GM23338 (cell line): ENCODE measurements around the gene GNS. TPM values are rescaled to one million over a fixed set of nuclear protein-coding genes. Genes with fewer than 3 reads are reported as not detected.
A peak's percentile ranks its signal among the peaks of the same experiment; 100 is the strongest.

Experiments used
- ATAC-seq: fragments of 200-7000 bp; cut with Tn5 transposase; 3 replicates; pipeline ENCODE4 v1.9.1; 2020
- DNase-seq: peaks from one replicate; pipeline ENCODE4 v3.0.0-alpha.2; 2015; ENCODE audit warnings: low spot score
- H2AFZ ChIP-seq: fragments of 200-600 bp; sonication (generic); 2 replicates; pipeline ENCODE4 v1.8.0; 2016; ENCODE audit warnings: antibody characterized with exemption, mild to moderate bottlenecking, moderate library complexity
- H3F3A ChIP-seq: fragments of 200-600 bp; sonication (generic); replicated peaks from 2 replicates; pipeline ENCODE4 v1.8.0; 2017; ENCODE audit warnings: antibody characterized with exemption, mixed run types, low read depth
- H3K27ac ChIP-seq: fragments of 200-600 bp; sonication (generic); 2 replicates; pipeline ENCODE4 v1.6.1; 2016; ENCODE audit warnings: low read depth
- H3K27me3 ChIP-seq: fragments of 200-600 bp; sonication (generic); 2 replicates; pipeline ENCODE4 v1.8.0; 2016; ENCODE audit warnings: mild to moderate bottlenecking, mixed run types, moderate library complexity; ENCODE audit not compliant: insufficient read depth
- H3K36me3 ChIP-seq: fragments of 200-600 bp; sonication (generic); 2 replicates; pipeline ENCODE4 v1.8.0; 2016; ENCODE audit warnings: mild to moderate bottlenecking; ENCODE audit not compliant: insufficient read depth
- H3K4me1 ChIP-seq: fragments of 200-600 bp; sonication (generic); 2 replicates; pipeline ENCODE4 v1.8.0; 2016; ENCODE audit warnings: mild to moderate bottlenecking, moderate library complexity; ENCODE audit not compliant: insufficient read depth
- H3K4me2 ChIP-seq: fragments of 200-600 bp; sonication (generic); 2 replicates; pipeline ENCODE4 v1.7.1; 2017; ENCODE audit warnings: mixed run types
- H3K4me3 ChIP-seq: fragments of 200-600 bp; sonication (generic); 2 replicates; pipeline ENCODE4 v1.6.1; 2016; ENCODE audit warnings: mixed run types
- H3K79me2 ChIP-seq: fragments of 200-600 bp; sonication (generic); replicated peaks from 2 replicates; pipeline ENCODE4 v1.8.0; 2017; ENCODE audit warnings: mild to moderate bottlenecking; ENCODE audit not compliant: insufficient read depth
- H3K9me2 ChIP-seq: fragments of 200-600 bp; sonication (generic); 2 replicates; pipeline ENCODE4 v1.8.0; 2017; ENCODE audit not compliant: insufficient read depth
- H4K20me1 ChIP-seq: fragments of 200-600 bp; sonication (generic); replicated peaks from 2 replicates; pipeline ENCODE4 v1.8.0; 2017; ENCODE audit warnings: mild to moderate bottlenecking; ENCODE audit not compliant: insufficient read depth
- H3K27ac Mint-ChIP-seq: 2 replicates; pipeline ENCODE4 v1.8.0; 2020; ENCODE audit warnings: inconsistent platforms, mild to moderate bottlenecking, moderate library complexity, mixed read lengths
- H3K27me3 Mint-ChIP-seq: 3 replicates; pipeline ENCODE4 v1.8.0; 2022; ENCODE audit warnings: low read depth, mild to moderate bottlenecking, moderate library complexity, mixed read lengths, inconsistent platforms; ENCODE audit not compliant: insufficient read depth, poor library complexity
- H3K36me3 Mint-ChIP-seq: 3 replicates; pipeline ENCODE4 v1.8.0; 2021; ENCODE audit warnings: low read depth, mild to moderate bottlenecking, inconsistent platforms, moderate library complexity, mixed read lengths
- H3K4me1 Mint-ChIP-seq: 3 replicates; pipeline ENCODE4 v1.8.0; 2020; ENCODE audit warnings: mild to moderate bottlenecking, inconsistent platforms, mixed read lengths
- H3K4me3 Mint-ChIP-seq: 3 replicates; pipeline ENCODE4 v1.8.0; 2021; ENCODE audit warnings: moderate library complexity, mild to moderate bottlenecking, inconsistent platforms, mixed read lengths
- H3K9me3 Mint-ChIP-seq: 3 replicates; pipeline ENCODE4 v1.8.0; 2020; ENCODE audit warnings: moderate library complexity, mild to moderate bottlenecking, inconsistent platforms, mixed read lengths
- CREB1 ChIP-seq: fragments of 250-450 bp; sonication (Bioruptor Pico); IDR thresholded peaks from 2 replicates; pipeline ENCODE4 v1.5.0; 2020; ENCODE audit warnings: low read depth, mild to moderate bottlenecking, moderate library complexity
- EZH2 ChIP-seq: fragments of 200-600 bp; sonication (generic); IDR thresholded peaks from one replicate; pipeline ENCODE4 v1.8.0; 2017; ENCODE audit warnings: antibody characterized with exemption, mild to moderate bottlenecking, low read depth; ENCODE audit not compliant: unreplicated experiment
- JUNB ChIP-seq: IDR thresholded peaks from one replicate; pipeline ENCODE4 v1.6.1; 2016; ENCODE audit warnings: antibody characterized with exemption; ENCODE audit not compliant: unreplicated experiment
- POLR2AphosphoS5 ChIP-seq: IDR thresholded peaks from 2 replicates; pipeline ENCODE4 v1.6.1; 2016; ENCODE audit warnings: antibody characterized with exemption, low read depth
- STAT1 ChIP-seq: IDR thresholded peaks from one replicate; pipeline ENCODE4 v1.6.1; 2016; ENCODE audit warnings: antibody characterized with exemption; ENCODE audit not compliant: unreplicated experiment
- ZNF331 ChIP-seq: fragments of 250-450 bp; sonication (Bioruptor Pico); IDR thresholded peaks from 2 replicates; pipeline ENCODE4 v1.5.0; 2020; ENCODE audit warnings: low read depth, mild to moderate bottlenecking, moderate library complexity
- polyA plus RNA-seq: library from polyadenylated mRNA; unstranded; fragments of >200 nt; fragmentation: Nextera tagmentation; extraction: Ambion mirVana; gene quantifications from 2 replicates; pipeline ENCODE4 v1.2.1, GENCODE V29; 2016
- total RNA-seq: library from RNA; depleted of rRNA; stranded (reverse); fragments of >200 nt; shearing (Covaris generic); gene quantifications from 2 replicates; pipeline ENCODE4 v1.2.3, GENCODE V29; 2014
- TF ChIP-seq, protein P1 (sequence below): fragments of 250-450 bp; sonication (Bioruptor Pico); IDR thresholded peaks from 2 replicates; pipeline ENCODE4 v1.5.0; 2020; ENCODE audit warnings: mild to moderate bottlenecking, moderate library complexity
- TF ChIP-seq, protein P2 (sequence below), 2 experiments: fragments of 200-600 bp in 1 of 2; sonication (generic) in 1 of 2; conservative IDR thresholded peaks; 2 replicates each; pipeline versions ENCODE4 v1.5.1 to v1.6.1; 2016 to 2017; ENCODE audit warnings: antibody characterized with exemption in 2 of 2, low read depth in 2 of 2, mild to moderate bottlenecking in 2 of 2, moderate library complexity in 1 of 2
- TF ChIP-seq, protein P3 (sequence below): IDR thresholded peaks from 2 replicates; pipeline ENCODE4 v1.6.1; 2016; ENCODE audit warnings: antibody characterized with exemption

GNS gene
- total and polyA plus RNA-seq, 2 experiments from 2014 or later, result 12.3 to 34.9 TPM

DNA sequence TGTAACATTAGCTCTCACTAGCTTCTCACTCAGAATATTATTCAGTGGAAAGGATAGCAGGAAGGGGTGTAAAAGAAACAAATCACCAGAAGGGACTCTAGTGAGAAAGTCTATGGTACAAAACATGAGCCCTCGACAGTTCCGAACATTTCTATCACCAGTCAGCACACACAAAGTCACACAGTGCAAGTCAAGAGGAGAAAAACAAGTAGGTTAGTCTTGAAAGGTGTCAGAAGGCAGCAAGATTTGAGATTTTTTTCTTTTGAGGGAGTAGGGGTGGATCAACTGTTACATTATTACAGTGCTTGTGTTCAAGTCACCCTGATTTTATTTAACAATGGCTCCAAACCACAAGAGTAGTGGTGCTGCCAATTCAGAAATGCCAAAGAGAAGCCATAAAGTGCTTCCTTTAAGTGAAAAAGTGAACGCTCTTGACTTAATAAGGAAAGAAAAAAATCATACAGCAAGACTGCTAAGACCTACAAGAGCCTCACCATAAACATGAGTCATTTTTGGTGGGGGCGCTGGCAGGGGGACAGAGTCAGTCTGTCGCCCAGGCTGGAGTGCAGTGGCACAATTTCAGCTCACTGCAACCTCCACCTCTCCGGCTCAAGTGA lies 42.3 kb downstream of the GNS start:
- Histone ChIP-seq H4K20me1 (no peaks in the 10 kb centered on the region), H3K36me3 (peaks cover 9% of the 10 kb centered on the region; the same call in 1 of the 2 replicates), H2AFZ (no peak overlapping the region), H3K27me3 (no peaks in the 10 kb centered on the region), H3F3A (no peaks in the 10 kb centered on the region), H3K27ac (no peak overlapping the region), H3K4me3 (no peak overlapping the region), H3K79me2 (no peaks in the 10 kb centered on the region), H3K9me2 (no peaks in the 10 kb centered on the region), H3K4me2 (no peak overlapping the region), H3K4me1 (no peaks in the 10 kb centered on the region)
- Mint-ChIP-seq H3K4me1 (no peaks in the 10 kb centered on the region), H3K36me3 (peaks cover 23% of the 10 kb centered on the region), H3K27ac (peak overlapping the region; percentile 16; the same call in 1 of the 2 replicates), H3K4me3 (no peak overlapping the region), H3K9me3 (no peaks in the 10 kb centered on the region), H3K27me3 (no peaks in the 10 kb centered on the region)
- TF ChIP-seq POLR2AphosphoS5, result no peak
- TF ChIP-seq ZNF331, result no peak
- TF ChIP-seq, protein P1, sequence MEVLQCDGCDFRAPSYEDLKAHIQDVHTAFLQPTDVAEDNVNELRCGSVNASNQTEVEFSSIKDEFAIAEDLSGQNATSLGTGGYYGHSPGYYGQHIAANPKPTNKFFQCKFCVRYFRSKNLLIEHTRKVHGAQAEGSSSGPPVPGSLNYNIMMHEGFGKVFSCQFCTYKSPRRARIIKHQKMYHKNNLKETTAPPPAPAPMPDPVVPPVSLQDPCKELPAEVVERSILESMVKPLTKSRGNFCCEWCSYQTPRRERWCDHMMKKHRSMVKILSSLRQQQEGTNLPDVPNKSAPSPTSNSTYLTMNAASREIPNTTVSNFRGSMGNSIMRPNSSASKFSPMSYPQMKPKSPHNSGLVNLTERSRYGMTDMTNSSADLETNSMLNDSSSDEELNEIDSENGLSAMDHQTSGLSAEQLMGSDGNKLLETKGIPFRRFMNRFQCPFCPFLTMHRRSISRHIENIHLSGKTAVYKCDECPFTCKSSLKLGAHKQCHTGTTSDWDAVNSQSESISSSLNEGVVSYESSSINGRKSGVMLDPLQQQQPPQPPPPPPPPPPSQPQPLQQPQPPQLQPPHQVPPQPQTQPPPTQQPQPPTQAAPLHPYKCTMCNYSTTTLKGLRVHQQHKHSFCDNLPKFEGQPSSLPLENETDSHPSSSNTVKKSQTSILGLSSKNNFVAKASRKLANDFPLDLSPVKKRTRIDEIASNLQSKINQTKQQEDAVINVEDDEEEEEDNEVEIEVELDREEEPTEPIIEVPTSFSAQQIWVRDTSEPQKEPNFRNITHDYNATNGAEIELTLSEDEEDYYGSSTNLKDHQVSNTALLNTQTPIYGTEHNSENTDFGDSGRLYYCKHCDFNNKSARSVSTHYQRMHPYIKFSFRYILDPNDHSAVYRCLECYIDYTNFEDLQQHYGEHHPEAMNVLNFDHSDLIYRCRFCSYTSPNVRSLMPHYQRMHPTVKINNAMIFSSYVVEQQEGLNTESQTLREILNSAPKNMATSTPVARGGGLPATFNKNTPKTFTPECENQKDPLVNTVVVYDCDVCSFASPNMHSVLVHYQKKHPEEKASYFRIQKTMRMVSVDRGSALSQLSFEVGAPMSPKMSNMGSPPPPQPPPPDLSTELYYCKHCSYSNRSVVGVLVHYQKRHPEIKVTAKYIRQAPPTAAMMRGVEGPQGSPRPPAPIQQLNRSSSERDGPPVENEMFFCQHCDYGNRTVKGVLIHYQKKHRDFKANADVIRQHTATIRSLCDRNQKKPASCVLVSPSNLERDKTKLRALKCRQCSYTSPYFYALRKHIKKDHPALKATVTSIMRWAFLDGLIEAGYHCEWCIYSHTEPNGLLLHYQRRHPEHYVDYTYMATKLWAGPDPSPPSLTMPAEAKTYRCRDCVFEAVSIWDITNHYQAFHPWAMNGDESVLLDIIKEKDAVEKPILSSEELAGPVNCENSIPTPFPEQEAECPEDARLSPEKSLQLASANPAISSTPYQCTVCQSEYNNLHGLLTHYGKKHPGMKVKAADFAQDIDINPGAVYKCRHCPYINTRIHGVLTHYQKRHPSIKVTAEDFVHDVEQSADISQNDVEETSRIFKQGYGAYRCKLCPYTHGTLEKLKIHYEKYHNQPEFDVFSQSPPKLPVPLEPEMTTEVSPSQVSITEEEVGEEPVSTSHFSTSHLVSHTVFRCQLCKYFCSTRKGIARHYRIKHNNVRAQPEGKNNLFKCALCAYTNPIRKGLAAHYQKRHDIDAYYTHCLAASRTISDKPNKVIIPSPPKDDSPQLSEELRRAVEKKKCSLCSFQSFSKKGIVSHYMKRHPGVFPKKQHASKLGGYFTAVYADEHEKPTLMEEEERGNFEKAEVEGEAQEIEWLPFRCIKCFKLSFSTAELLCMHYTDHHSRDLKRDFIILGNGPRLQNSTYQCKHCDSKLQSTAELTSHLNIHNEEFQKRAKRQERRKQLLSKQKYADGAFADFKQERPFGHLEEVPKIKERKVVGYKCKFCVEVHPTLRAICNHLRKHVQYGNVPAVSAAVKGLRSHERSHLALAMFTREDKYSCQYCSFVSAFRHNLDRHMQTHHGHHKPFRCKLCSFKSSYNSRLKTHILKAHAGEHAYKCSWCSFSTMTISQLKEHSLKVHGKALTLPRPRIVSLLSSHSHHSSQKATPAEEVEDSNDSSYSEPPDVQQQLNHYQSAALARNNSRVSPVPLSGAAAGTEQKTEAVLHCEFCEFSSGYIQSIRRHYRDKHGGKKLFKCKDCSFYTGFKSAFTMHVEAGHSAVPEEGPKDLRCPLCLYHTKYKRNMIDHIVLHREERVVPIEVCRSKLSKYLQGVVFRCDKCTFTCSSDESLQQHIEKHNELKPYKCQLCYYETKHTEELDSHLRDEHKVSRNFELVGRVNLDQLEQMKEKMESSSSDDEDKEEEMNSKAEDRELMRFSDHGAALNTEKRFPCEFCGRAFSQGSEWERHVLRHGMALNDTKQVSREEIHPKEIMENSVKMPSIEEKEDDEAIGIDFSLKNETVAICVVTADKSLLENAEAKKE (CRISPR knock-in tag), result no peak
- no peak for TF ChIP-seq STAT1
- DNase-seq, result no peak
- ATAC-seq, result no peak

DNA sequence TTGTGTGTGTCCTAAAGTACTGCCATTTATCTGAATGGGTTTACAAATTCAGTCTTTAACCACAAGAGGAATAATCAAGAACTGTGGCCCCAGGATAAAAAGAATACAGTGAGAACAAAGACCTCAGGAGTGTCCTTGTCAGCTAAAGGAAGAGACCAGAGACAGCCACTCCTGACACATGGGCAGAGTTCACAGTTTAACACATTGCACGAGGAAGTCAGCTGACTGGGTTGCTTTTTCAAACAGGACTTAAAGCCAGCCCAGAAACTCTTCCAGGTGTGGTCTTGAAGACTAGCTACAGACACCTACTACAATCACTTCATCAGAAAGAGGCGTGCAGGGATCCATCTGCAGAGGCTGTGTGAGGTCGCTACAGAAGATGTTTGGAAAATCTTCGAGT lies 42.8 kb downstream of the GNS start:
- ATAC-seq, result no peak
- no peak overlapping the region for H3K27ac ChIP-seq
- H3K27me3 ChIP-seq, result no peaks in the 10 kb centered on the region
- no peaks in the 10 kb centered on the region for H3K4me1 ChIP-seq
- DNase-seq, result no peak
- H3K9me2 ChIP-seq, result no peaks in the 10 kb centered on the region
- Mint-ChIP-seq H3K27me3 (no peaks in the 10 kb centered on the region), H3K36me3 (peaks cover 17% of the 10 kb centered on the region), H3K4me3 (no peak overlapping the region), H3K27ac (peak overlapping the region; percentile 16; the same call in 1 of the 2 replicates), H3K4me1 (no peaks in the 10 kb centered on the region), H3K9me3 (no peaks in the 10 kb centered on the region)
- peaks cover 6% of the 10 kb centered on the region; the same call in 1 of the 2 replicates for H3K36me3 ChIP-seq
- no peaks in the 10 kb centered on the region for H4K20me1 ChIP-seq
- no peaks in the 10 kb centered on the region for H3K79me2 ChIP-seq
- no peak overlapping the region for H2AFZ ChIP-seq
- H3K4me3 ChIP-seq, result no peak overlapping the region
- no peaks in the 10 kb centered on the region for H3F3A ChIP-seq
- H3K4me2 ChIP-seq, result no peak overlapping the region
- TF ChIP-seq EZH2 (no peak), ZNF331 (no peak), JUNB (no peak), CREB1 (CRISPR knock-in tag) (no peak)
- TF ChIP-seq, protein P2, sequence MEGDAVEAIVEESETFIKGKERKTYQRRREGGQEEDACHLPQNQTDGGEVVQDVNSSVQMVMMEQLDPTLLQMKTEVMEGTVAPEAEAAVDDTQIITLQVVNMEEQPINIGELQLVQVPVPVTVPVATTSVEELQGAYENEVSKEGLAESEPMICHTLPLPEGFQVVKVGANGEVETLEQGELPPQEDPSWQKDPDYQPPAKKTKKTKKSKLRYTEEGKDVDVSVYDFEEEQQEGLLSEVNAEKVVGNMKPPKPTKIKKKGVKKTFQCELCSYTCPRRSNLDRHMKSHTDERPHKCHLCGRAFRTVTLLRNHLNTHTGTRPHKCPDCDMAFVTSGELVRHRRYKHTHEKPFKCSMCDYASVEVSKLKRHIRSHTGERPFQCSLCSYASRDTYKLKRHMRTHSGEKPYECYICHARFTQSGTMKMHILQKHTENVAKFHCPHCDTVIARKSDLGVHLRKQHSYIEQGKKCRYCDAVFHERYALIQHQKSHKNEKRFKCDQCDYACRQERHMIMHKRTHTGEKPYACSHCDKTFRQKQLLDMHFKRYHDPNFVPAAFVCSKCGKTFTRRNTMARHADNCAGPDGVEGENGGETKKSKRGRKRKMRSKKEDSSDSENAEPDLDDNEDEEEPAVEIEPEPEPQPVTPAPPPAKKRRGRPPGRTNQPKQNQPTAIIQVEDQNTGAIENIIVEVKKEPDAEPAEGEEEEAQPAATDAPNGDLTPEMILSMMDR (conservative IDR thresholded peaks at IDR 0.05; ENCODE audit: low read depth in 2 of 2), result no peak
- TF ChIP-seq, protein P3, sequence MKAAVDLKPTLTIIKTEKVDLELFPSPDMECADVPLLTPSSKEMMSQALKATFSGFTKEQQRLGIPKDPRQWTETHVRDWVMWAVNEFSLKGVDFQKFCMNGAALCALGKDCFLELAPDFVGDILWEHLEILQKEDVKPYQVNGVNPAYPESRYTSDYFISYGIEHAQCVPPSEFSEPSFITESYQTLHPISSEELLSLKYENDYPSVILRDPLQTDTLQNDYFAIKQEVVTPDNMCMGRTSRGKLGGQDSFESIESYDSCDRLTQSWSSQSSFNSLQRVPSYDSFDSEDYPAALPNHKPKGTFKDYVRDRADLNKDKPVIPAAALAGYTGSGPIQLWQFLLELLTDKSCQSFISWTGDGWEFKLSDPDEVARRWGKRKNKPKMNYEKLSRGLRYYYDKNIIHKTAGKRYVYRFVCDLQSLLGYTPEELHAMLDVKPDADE, result no peak
